GM12878 (cell line): ENCODE results near the gene HIBCH. TPM values are rescaled to one million over a fixed set of nuclear protein-coding genes. Genes with fewer than 3 reads are reported as not detected.

Source experiments
- ATAC-seq: fragments of 200-7000 bp; cut with Tn5 transposase; 3 replicates; pipeline ENCODE4 v1.9.1; 2020; ENCODE audit warnings: mild to moderate bottlenecking, moderate library complexity
- BruUV-seq: library from RNA; stranded (reverse); fragments of 400-500 nt; replicated peaks from 2 replicates; lab custom pipeline; 2021; lab: Mats Ljungman, UMichigan
- CTCF ChIA-PET: fragments of 300-600 bp; sonication (Branson Sonifier 250); formaldehyde crosslinking; extraction: SDS; loops from one replicate; lab custom pipeline; 2021; ENCODE audit warnings: inconsistent platforms; lab: Yijun Ruan, JAX
- POLR2A ChIA-PET: fragments of 350-600 bp; formaldehyde crosslinking; extraction: SDS; loops from one replicate; lab custom pipeline; 2021; ENCODE audit warnings: inconsistent platforms; lab: Charles Lee
- RAD21 ChIA-PET: fragments of 300-600 bp; sonication (Branson Sonifier 250); formaldehyde crosslinking; loops from one replicate; lab custom pipeline; 2023; ENCODE audit warnings: antibody characterized with exemption; ENCODE audit not compliant: unreplicated experiment; lab: Charles Lee
- SMC1A ChIA-PET: fragments of 300-600 bp; sonication (Branson Sonifier 250); formaldehyde crosslinking; loops from one replicate; lab custom pipeline; 2023; ENCODE audit not compliant: unreplicated experiment, uncharacterized antibody; lab: Charles Lee
- DNase-seq: peaks from one replicate; pipeline ENCODE4 v3.0.0-alpha.2; 2011; ENCODE audit warnings: low read depth, low spot score
- FAIRE-seq: peaks from 3 replicates; lab custom pipeline; 2011; peaks lifted over from hg19 to GRCh38; lab: Jason Lieb, UNC
- H2AFZ ChIP-seq: 2 replicates; pipeline ENCODE4 v1.6.0; 2011; ENCODE audit warnings: low read depth, low read length, control low read depth; ENCODE audit not compliant: control insufficient read depth
- H3K27ac ChIP-seq: 2 replicates; pipeline ENCODE4 v1.5.1; 2011; ENCODE audit warnings: control low read depth; ENCODE audit not compliant: control insufficient read depth, insufficient read depth
- H3K27me3 ChIP-seq, 2 experiments: replicated peaks in 1 of 2; 2 replicates each; pipeline versions ENCODE4 v1.6.0 to v1.6.1; 2011; ENCODE audit warnings: low read length in 1 of 2; ENCODE audit not compliant: control insufficient read depth in 2 of 2, insufficient read depth in 2 of 2
- H3K36me3 ChIP-seq, 2 experiments: 2 replicates each; pipeline ENCODE4 v1.5.1; 2011; ENCODE audit warnings: low read length in 1 of 2; ENCODE audit not compliant: control insufficient read depth in 2 of 2, insufficient read depth in 2 of 2
- H3K4me1 ChIP-seq: 2 replicates; pipeline ENCODE4 v1.6.1; 2011; ENCODE audit warnings: mild to moderate bottlenecking, low read length, moderate library complexity, mixed read lengths; ENCODE audit not compliant: control insufficient read depth, insufficient read depth
- H3K4me2 ChIP-seq: 2 replicates; pipeline ENCODE4 v1.6.0; 2011; ENCODE audit warnings: control low read depth; ENCODE audit not compliant: control insufficient read depth, insufficient read depth
- H3K4me3 ChIP-seq: fragments of 200-600 bp; sonication (generic); 2 replicates; pipeline ENCODE4 v1.5.1; 2016
- H3K79me2 ChIP-seq: 2 replicates; pipeline ENCODE4 v1.6.0; 2011; ENCODE audit warnings: low read length; ENCODE audit not compliant: control insufficient read depth, insufficient read depth
- H3K9ac ChIP-seq: 2 replicates; pipeline ENCODE4 v1.8.0; 2011; ENCODE audit warnings: low read length, control low read depth, mixed read lengths; ENCODE audit not compliant: control insufficient read depth, insufficient read depth
- H3K9me3 ChIP-seq: replicated peaks from 3 replicates; pipeline ENCODE4 v1.5.1; 2011; ENCODE audit warnings: mild to moderate bottlenecking, low read length; ENCODE audit not compliant: control insufficient read depth, insufficient read depth
- H4K20me1 ChIP-seq: 2 replicates; pipeline ENCODE4 v1.6.0; 2011; ENCODE audit not compliant: control insufficient read depth, insufficient read depth
- ASH2L ChIP-seq: fragments of 300-600, 200-600 bp; sonication (generic); IDR thresholded peaks from 2 replicates; pipeline ENCODE4 v1.6.1; 2017; ENCODE audit warnings: low read depth, mild to moderate bottlenecking, borderline replicate concordance
- ATF7 ChIP-seq: fragments of 450-650 bp; IDR thresholded peaks from 2 replicates; pipeline ENCODE4 v1.6.1; 2016; ENCODE audit warnings: low read depth, mild to moderate bottlenecking
- BRCA1 ChIP-seq: IDR thresholded peaks from 2 replicates; pipeline ENCODE4 v1.6.1; 2011; ENCODE audit warnings: low read depth, low read length, improper control_type of control experiment
- CBX5 ChIP-seq: sonication (generic); IDR thresholded peaks from 2 replicates; pipeline ENCODE4 v1.6.1; 2016; ENCODE audit warnings: low read depth, moderate library complexity, mild to moderate bottlenecking, inconsistent platforms
- CREB1 ChIP-seq: IDR thresholded peaks from 2 replicates; pipeline ENCODE4 v1.6.1; 2012; ENCODE audit warnings: low read depth, mild to moderate bottlenecking, inconsistent platforms
- DPF2 ChIP-seq: fragments of 450-650 bp; IDR thresholded peaks from 2 replicates; pipeline ENCODE4 v1.6.1; 2017; ENCODE audit warnings: mild to moderate bottlenecking
- EP300 ChIP-seq, 2 experiments: fragments of 150-350 bp in 1 of 2; IDR thresholded peaks; 2 replicates each; pipeline ENCODE4 v1.6.1; 2011 to 2012; ENCODE audit warnings: low read depth in 2 of 2, low read length in 2 of 2, borderline replicate concordance in 1 of 2, improper control_type of control experiment in 1 of 2, inconsistent platforms in 1 of 2; ENCODE audit not compliant: control insufficient read depth in 1 of 2
- HDAC2 ChIP-seq: fragments of 200-600 bp; sonication (generic); IDR thresholded peaks from 2 replicates; pipeline ENCODE4 v1.6.1; 2017
- JUND ChIP-seq: IDR thresholded peaks from 2 replicates; pipeline ENCODE4 v1.6.1; 2012; ENCODE audit warnings: low read depth, mild to moderate bottlenecking, low read length, improper control_type of control experiment, moderate library complexity
- NR2C1 ChIP-seq: fragments of 450-650 bp; IDR thresholded peaks from 2 replicates; pipeline ENCODE4 v1.6.1; 2017; ENCODE audit warnings: antibody characterized with exemption, mild to moderate bottlenecking, moderate library complexity
- PAX8 ChIP-seq: fragments of 450-650 bp; IDR thresholded peaks from 2 replicates; pipeline ENCODE4 v1.6.1; 2017; ENCODE audit warnings: mild to moderate bottlenecking, moderate library complexity
- PRDM15 ChIP-seq: fragments of 450-650 bp; formaldehyde crosslinking; IDR thresholded peaks from 2 replicates; pipeline ENCODE4 v1.4.0; 2020; ENCODE audit warnings: mild to moderate bottlenecking, moderate library complexity
- RAD21 ChIP-seq: IDR thresholded peaks from 2 replicates; pipeline ENCODE4 v1.6.1; 2011; ENCODE audit warnings: mild to moderate bottlenecking, low read depth, low read length, moderate library complexity; ENCODE audit not compliant: insufficient read depth
- RUNX3 ChIP-seq: IDR thresholded peaks from 2 replicates; pipeline ENCODE4 v1.6.1; 2012; ENCODE audit warnings: low read length, inconsistent platforms
- SMAD5 ChIP-seq: IDR thresholded peaks from 2 replicates; pipeline ENCODE4 v1.6.1; 2016; ENCODE audit warnings: antibody characterized with exemption, low read depth
- TAF1 ChIP-seq: IDR thresholded peaks from 2 replicates; pipeline ENCODE4 v1.6.1; 2011; ENCODE audit warnings: mild to moderate bottlenecking, low read depth, low read length, borderline replicate concordance
- YBX1 ChIP-seq: fragments of 450-650 bp; IDR thresholded peaks from 2 replicates; pipeline ENCODE4 v1.6.1; 2016; ENCODE audit warnings: antibody characterized with exemption
- ZNF217 ChIP-seq: fragments of 450-650 bp; IDR thresholded peaks from 2 replicates; pipeline ENCODE4 v1.6.1; 2017; ENCODE audit warnings: antibody characterized with exemption, mild to moderate bottlenecking
- ZNF24 ChIP-seq: fragments of 450-650 bp; IDR thresholded peaks from 2 replicates; pipeline ENCODE4 v1.6.1; 2017; ENCODE audit warnings: antibody characterized with exemption, mild to moderate bottlenecking
- in situ Hi-C: fragments of 300-500 bp; cut with MboI; formaldehyde crosslinking; loops from 9 replicates; pipeline ENCODE4 v1.14.3; 2018; ENCODE audit warnings: mixed read lengths
- intact Hi-C: fragments of 100-400 bp; cut with micrococcal nuclease; formaldehyde crosslinking; loops from one replicate; pipeline ENCODE4 v1.14.2; 2022; ENCODE audit not compliant: unreplicated experiment
- polyA plus RNA-seq, 11 experiments: library from polyadenylated mRNA; depleted of rRNA in 4 of 11; unstranded in 6 of 11; stranded (reverse) in 5 of 11; fragments of >200 nt; fragmentation: Nextera tagmentation in 4 of 11; fragmentation: Illumina TruSeq in 1 of 11; extraction: Ambion mirVana in 4 of 11; extraction: Trizol in 1 of 11; gene quantifications; 1 replicate in 1 of 11; 2 replicates in 10 of 11; pipeline versions ENCODE4 v1.2.1 to v1.2.3, GENCODE V29; 2011 to 2016; ENCODE audit warnings: inconsistent platforms in 2 of 11, missing spikeins in 2 of 11, low read depth in 1 of 11
- total RNA-seq, 4 experiments: library from RNA; depleted of rRNA in 3 of 4; stranded (reverse); fragments of >200 nt in 3 of 4; fragmentation: Illumina TruSeq in 1 of 4; extraction: Trizol in 1 of 4; gene quantifications; 2 replicates each; pipeline versions ENCODE4 v1.2.1 to v1.2.3, GENCODE V29; 2013 to 2021
- TF ChIP-seq, protein P1 (sequence below): IDR thresholded peaks from 2 replicates; pipeline ENCODE4 v1.6.1; 2012; ENCODE audit warnings: low read depth, low read length, improper control_type of control experiment

HIBCH gene
- total and polyA plus RNA-seq, 10 of the 15 experiments (the other 5 are each of a cell fraction or from before 2014, with no cell fraction given) = 22.3 to 81.0 (median 37.4) TPM

- no peak overlapping the region for H3K27ac ChIP-seq
- no peaks in the 10 kb centered on the region for H4K20me1 ChIP-seq
- no peak for DNase-seq
- H3K79me2 ChIP-seq = no peaks in the 10 kb centered on the region
- no TSS peak for BruUV-seq
- H3K36me3 ChIP-seq = peaks cover 0 to 14% of the 10 kb centered on the region in 2 experiments; a peak in 2 of 4 replicates
- SMC1A ChIA-PET = interaction anchor here (1.0 kb wide), 1 partner anchor 114 kb away, joined by 3 read pairs; no protein-coding TSS in a partner anchor
- H3K9me3 ChIP-seq = no peaks in the 10 kb centered on the region
- H3K9ac ChIP-seq = no peak overlapping the region
- RAD21 ChIA-PET = interaction anchor here (1.1 kb wide), 1 partner anchor 75 kb away, joined by 3 read pairs; no protein-coding TSS in a partner anchor
- no peak overlapping the region for H3K4me3 ChIP-seq
- no peak for ATAC-seq
- TF ChIP-seq SMAD5 = no peak
- TF ChIP-seq ZNF24 = no peak
- TF ChIP-seq BRCA1 = no peak
- no peak for TF ChIP-seq YBX1
- no peak for TF ChIP-seq NR2C1
- TF ChIP-seq EP300 (IDR thresholded peaks at IDR 0.05; ENCODE audit: borderline replicate concordance in 1 of 2, control insufficient read depth in 1 of 2, low read depth in 2 of 2, low read length in 2 of 2) = no peak
- TF ChIP-seq RAD21 = no peak
- TF ChIP-seq CREB1 = no peak
- no peak for TF ChIP-seq TAF1
- no peak for TF ChIP-seq JUND
- no peak for TF ChIP-seq ATF7
- TF ChIP-seq, protein P1, sequence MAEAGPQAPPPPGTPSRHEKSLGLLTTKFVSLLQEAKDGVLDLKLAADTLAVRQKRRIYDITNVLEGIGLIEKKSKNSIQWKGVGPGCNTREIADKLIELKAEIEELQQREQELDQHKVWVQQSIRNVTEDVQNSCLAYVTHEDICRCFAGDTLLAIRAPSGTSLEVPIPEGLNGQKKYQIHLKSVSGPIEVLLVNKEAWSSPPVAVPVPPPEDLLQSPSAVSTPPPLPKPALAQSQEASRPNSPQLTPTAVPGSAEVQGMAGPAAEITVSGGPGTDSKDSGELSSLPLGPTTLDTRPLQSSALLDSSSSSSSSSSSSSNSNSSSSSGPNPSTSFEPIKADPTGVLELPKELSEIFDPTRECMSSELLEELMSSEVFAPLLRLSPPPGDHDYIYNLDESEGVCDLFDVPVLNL = no peak
- no peak for TF ChIP-seq CBX5
- no peak for TF ChIP-seq RUNX3
- TF ChIP-seq PAX8 = no peak
- TF ChIP-seq ZNF217 = no peak
- TF ChIP-seq PRDM15 (CRISPR knock-in tag) = no peak
- no peak for TF ChIP-seq DPF2
- no peak for TF ChIP-seq HDAC2
- TF ChIP-seq ASH2L = no peak
- no peak overlapping the region for H2AFZ ChIP-seq
- POLR2A ChIA-PET = no interaction called here
- no peaks in the 10 kb centered on the region for H3K27me3 ChIP-seq
- H3K4me2 ChIP-seq = no peak overlapping the region
- CTCF ChIA-PET = no interaction called here
- H3K4me1 ChIP-seq = no peaks in the 10 kb centered on the region
- intact Hi-C loops = no loop called here
- FAIRE-seq = no peak
- in situ Hi-C loops = no loop called here
These were observed 117.6 kb downstream of the HIBCH start for GRCh38 chr2:190202018-190202417.
